ENCODE measurements around the gene OPRM1.

The OPRM1 gene

DNA sequence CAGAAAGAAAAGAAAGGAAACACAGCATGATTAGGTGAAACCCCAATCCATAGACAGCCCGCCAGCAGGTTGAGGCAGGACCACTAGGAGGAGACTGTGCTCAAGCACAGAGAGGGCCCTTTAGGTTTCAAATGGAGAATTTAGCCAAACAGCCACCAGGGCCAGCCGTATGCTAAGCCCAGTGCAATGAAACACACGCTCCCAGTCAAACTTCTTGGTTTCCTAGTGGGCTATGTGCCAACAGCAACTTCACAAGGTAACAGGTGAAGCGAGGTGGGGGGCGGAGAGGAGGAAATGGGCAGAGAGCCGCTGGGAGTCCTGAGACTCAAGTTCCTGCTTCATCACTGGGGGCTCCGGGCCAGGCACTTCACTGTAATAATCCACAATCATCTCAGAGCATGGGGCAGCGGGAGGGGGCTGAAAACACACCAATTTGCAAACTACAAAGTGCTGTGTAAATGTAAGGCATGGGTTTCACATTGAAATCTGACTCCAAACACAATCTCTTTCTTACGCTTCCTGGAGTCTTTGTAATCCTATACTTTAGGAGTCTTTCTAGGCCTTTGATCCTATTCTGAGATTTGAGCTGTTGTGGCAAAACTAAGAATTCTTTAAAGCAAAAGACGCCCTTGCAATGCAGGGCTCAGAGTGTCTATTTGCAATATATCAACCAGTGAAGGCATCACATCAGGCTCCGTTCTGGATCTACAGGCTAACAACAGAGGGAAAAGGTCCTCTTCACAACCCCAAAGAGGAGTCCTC, 117.3 kb downstream of the OPRM1 start:
- TF ChIP-seq NFIC (IDR thresholded peaks at IDR 0.05) (peak; percentile 70), TCF12 (IDR thresholded peaks at IDR 0.05; ENCODE audit: low read depth) (peak; percentile 42; the same call in 1 of the 2 replicates), ZBTB7A (IDR thresholded peaks at IDR 0.05; ENCODE audit: low read depth) (no peak), FOXM1 (IDR thresholded peaks at IDR 0.05; ENCODE audit: borderline replicate concordance, low read depth) (no peak), CREB1 (IDR thresholded peaks at IDR 0.05; ENCODE audit: low read depth) (no peak), RAD21 (IDR thresholded peaks at IDR 0.05; ENCODE audit: low read depth) (peak; percentile 75), EP300 (IDR thresholded peaks at IDR 0.05; ENCODE audit: borderline replicate concordance) (no peak)

DNA sequence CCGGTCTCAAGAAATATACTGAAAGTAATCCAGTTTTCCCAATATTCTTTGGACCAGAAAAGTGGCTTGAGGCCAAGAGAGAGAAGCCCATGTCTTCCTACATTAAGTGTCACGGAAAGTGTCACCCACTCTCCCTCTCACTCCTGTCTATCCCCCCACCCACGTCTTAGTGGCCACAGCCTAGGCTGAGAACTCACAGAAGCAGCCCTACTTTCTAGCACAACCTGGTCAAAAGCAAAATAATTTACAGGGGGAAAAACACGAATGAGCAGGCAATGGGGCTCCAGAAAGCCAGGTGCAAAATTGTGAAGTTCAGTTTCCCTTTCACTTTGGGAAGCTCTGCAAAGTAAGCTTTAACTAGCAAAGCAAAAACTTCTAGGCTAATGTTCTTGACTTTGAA, 118.0 kb downstream of the OPRM1 start:
- TF ChIP-seq EGR1 (IDR thresholded peaks at IDR 0.05) (no peak), TEAD4 (IDR thresholded peaks at IDR 0.05) (no peak), YY1 (IDR thresholded peaks at IDR 0.05; ENCODE audit: low read depth) (no peak)
- TF ChIP-seq, protein P1, sequence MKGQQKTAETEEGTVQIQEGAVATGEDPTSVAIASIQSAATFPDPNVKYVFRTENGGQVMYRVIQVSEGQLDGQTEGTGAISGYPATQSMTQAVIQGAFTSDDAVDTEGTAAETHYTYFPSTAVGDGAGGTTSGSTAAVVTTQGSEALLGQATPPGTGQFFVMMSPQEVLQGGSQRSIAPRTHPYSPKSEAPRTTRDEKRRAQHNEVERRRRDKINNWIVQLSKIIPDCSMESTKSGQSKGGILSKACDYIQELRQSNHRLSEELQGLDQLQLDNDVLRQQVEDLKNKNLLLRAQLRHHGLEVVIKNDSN (IDR thresholded peaks at IDR 0.05): no peak
- TF ChIP-seq, protein P2, sequence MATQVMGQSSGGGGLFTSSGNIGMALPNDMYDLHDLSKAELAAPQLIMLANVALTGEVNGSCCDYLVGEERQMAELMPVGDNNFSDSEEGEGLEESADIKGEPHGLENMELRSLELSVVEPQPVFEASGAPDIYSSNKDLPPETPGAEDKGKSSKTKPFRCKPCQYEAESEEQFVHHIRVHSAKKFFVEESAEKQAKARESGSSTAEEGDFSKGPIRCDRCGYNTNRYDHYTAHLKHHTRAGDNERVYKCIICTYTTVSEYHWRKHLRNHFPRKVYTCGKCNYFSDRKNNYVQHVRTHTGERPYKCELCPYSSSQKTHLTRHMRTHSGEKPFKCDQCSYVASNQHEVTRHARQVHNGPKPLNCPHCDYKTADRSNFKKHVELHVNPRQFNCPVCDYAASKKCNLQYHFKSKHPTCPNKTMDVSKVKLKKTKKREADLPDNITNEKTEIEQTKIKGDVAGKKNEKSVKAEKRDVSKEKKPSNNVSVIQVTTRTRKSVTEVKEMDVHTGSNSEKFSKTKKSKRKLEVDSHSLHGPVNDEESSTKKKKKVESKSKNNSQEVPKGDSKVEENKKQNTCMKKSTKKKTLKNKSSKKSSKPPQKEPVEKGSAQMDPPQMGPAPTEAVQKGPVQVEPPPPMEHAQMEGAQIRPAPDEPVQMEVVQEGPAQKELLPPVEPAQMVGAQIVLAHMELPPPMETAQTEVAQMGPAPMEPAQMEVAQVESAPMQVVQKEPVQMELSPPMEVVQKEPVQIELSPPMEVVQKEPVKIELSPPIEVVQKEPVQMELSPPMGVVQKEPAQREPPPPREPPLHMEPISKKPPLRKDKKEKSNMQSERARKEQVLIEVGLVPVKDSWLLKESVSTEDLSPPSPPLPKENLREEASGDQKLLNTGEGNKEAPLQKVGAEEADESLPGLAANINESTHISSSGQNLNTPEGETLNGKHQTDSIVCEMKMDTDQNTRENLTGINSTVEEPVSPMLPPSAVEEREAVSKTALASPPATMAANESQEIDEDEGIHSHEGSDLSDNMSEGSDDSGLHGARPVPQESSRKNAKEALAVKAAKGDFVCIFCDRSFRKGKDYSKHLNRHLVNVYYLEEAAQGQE (IDR thresholded peaks at IDR 0.05; ENCODE audit: low read depth): no peak

DNA sequence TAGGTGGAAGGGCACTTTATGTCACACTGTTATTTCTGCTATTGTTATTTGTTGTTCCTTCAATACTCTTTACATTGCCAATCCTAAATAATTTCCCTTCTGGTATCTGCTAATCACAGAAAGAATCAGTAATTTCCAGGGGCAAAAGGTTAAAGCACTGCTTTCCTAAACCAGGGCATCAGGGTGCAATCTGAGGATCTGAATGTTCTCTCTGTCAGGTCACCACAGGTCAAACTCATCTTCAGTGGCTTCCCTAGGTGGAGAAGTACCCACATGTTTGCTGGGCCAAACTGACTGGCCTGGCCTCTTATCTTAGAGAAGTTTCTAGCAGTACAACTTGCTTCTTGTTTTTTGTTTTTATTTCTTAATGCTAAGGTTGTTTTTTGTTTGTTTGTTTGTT, 118.7 kb downstream of the OPRM1 start:
- TF ChIP-seq ZBTB7A (IDR thresholded peaks at IDR 0.05; ENCODE audit: low read depth): no peak
- TF ChIP-seq YY1 (IDR thresholded peaks at IDR 0.05; ENCODE audit: low read depth): no peak
- TF ChIP-seq, protein P2 (IDR thresholded peaks at IDR 0.05; ENCODE audit: low read depth): no peak
- no peak for TF ChIP-seq TAF1 (IDR thresholded peaks at IDR 0.05; ENCODE audit: low read depth)
- no peak for TF ChIP-seq CREB1 (IDR thresholded peaks at IDR 0.05; ENCODE audit: low read depth)
- no peak for TF ChIP-seq FOXM1 (IDR thresholded peaks at IDR 0.05; ENCODE audit: borderline replicate concordance, low read depth)
- TF ChIP-seq TEAD4 (IDR thresholded peaks at IDR 0.05): no peak
- TF ChIP-seq, protein P1 (IDR thresholded peaks at IDR 0.05): no peak
- TF ChIP-seq RAD21 (IDR thresholded peaks at IDR 0.05; ENCODE audit: low read depth): no peak
- TF ChIP-seq EGR1 (IDR thresholded peaks at IDR 0.05): no peak
- TF ChIP-seq NFIC (IDR thresholded peaks at IDR 0.05): no peak
- no peak for TF ChIP-seq EP300 (IDR thresholded peaks at IDR 0.05; ENCODE audit: borderline replicate concordance)
- TF ChIP-seq CEBPB (IDR thresholded peaks at IDR 0.05): no peak
- TF ChIP-seq TCF12 (IDR thresholded peaks at IDR 0.05; ENCODE audit: low read depth): no peak
- TF ChIP-seq, protein P3, sequence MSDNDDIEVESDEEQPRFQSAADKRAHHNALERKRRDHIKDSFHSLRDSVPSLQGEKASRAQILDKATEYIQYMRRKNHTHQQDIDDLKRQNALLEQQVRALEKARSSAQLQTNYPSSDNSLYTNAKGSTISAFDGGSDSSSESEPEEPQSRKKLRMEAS (IDR thresholded peaks at IDR 0.05): no peak

DNA sequence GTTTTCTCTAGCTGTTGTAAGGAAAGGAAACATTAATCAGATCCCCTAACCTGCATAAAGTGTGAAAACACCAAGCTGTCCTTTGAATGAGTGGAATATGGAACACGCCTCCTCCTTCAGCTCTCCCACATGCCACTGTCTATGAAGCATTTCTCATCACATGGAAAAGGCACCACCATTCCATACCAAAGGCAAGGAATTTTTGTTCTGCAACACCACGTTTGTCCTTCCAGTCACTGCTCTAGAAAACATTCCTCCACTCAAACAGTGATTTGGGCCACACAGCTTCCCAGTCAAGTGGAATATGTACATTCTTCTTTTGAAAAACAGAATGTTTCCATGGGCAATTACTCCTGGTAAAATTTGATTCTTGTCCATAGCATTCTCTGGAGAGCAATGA, 120.1 kb downstream of the OPRM1 start:
- TF ChIP-seq CREB1 (IDR thresholded peaks at IDR 0.05; ENCODE audit: low read depth): no peak
- TF ChIP-seq EGR1 (IDR thresholded peaks at IDR 0.05): no peak
- no peak for TF ChIP-seq RAD21 (IDR thresholded peaks at IDR 0.05; ENCODE audit: low read depth)
- TF ChIP-seq, protein P1 (IDR thresholded peaks at IDR 0.05): no peak
- TF ChIP-seq ZBTB7A (IDR thresholded peaks at IDR 0.05; ENCODE audit: low read depth): no peak
- TF ChIP-seq FOXM1 (IDR thresholded peaks at IDR 0.05; ENCODE audit: borderline replicate concordance, low read depth): no peak
- TF ChIP-seq YY1 (IDR thresholded peaks at IDR 0.05; ENCODE audit: low read depth): no peak
- TF ChIP-seq CEBPB (IDR thresholded peaks at IDR 0.05): no peak
- TF ChIP-seq EP300 (IDR thresholded peaks at IDR 0.05; ENCODE audit: borderline replicate concordance): no peak
- TF ChIP-seq TCF12 (IDR thresholded peaks at IDR 0.05; ENCODE audit: low read depth): no peak
- TF ChIP-seq NFIC (IDR thresholded peaks at IDR 0.05): no peak
- TF ChIP-seq TAF1 (IDR thresholded peaks at IDR 0.05; ENCODE audit: low read depth): no peak
- TF ChIP-seq, protein P2 (IDR thresholded peaks at IDR 0.05; ENCODE audit: low read depth): no peak
- TF ChIP-seq TEAD4 (IDR thresholded peaks at IDR 0.05): no peak
- TF ChIP-seq, protein P3 (IDR thresholded peaks at IDR 0.05): no peak

Measured in Ishikawa (cell line).